Lower leg skin (tissue), 3 donors: ENCODE results near the gene SCRN2.

Source experiments
- CTCF ChIP-seq, 3 donors: fragments of 450-650 bp; IDR thresholded peaks; one replicate each; pipeline ENCODE4 v1.5.1; 2016; ENCODE audit warnings: antibody characterized with exemption in 3 of 3, mild to moderate bottlenecking in 3 of 3, moderate library complexity in 2 of 3
- POLR2A ChIP-seq, 2 donors: fragments of 450-650 bp; IDR thresholded peaks; one replicate each; pipeline ENCODE4 v1.6.1; 2016 to 2017; ENCODE audit warnings: antibody characterized with exemption in 2 of 2, mild to moderate bottlenecking in 1 of 2, moderate library complexity in 1 of 2

DNA sequence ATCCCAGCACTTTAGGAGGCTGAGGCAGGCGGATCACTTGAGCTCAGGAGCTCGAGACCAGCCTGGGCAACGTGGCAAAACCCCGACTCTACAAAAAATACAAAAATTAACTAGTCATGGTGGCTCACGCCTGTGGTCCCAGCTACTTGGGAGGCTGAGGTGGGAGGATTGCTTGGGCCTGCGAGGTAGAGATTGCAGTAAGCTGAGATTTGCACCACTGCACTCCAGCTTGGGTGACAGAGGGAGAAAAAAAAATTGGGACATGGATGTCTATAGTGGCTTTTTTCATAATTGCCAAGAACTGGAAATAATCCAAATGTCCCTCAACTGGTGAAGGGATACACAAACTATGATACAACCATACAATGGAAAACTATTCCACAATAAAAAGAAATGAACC is 48.1 kb downstream of the SCRN2 start:
- TF ChIP-seq POLR2A (IDR thresholded peaks at IDR 0.05) = no peak
- TF ChIP-seq CTCF (IDR thresholded peaks at IDR 0.05) = no peak
